Transverse colon (tissue), 4 donors: ENCODE results near the gene YIPF1. TPM values are rescaled to one million over a fixed set of nuclear protein-coding genes. Genes with fewer than 3 reads are reported as not detected.

Experiments used
- DNase-seq: peaks from one replicate; pipeline ENCODE4 v3.0.0-alpha.2; 2019
- H3K27ac ChIP-seq, 4 donors: fragments of 200-600 bp; sonication (generic); 2 replicates each; pipeline ENCODE4 v1.5.1; 2016 to 2018; ENCODE audit warnings: inconsistent platforms in 4 of 4
- H3K27me3 ChIP-seq: fragments of 200-600 bp; sonication (generic); 2 replicates; pipeline ENCODE4 v1.5.1; 2017; ENCODE audit warnings: inconsistent platforms
- H3K36me3 ChIP-seq, 4 donors: fragments of 200-600 bp; sonication (generic); 2 replicates each; pipeline ENCODE4 v1.5.1; 2017 to 2019; ENCODE audit warnings: inconsistent platforms in 4 of 4
- H3K4me1 ChIP-seq, 4 donors: fragments of 200-600 bp; sonication (generic); 2 replicates each; pipeline ENCODE4 v1.5.1; 2017 to 2020; ENCODE audit warnings: inconsistent platforms in 4 of 4
- H3K4me3 ChIP-seq, 4 donors: fragments of 200-600 bp; sonication (generic); 1 replicate in 1 of 4; 2 replicates in 3 of 4; pipeline versions ENCODE4 v1.5.1 to v1.6.1; 2017 to 2019; ENCODE audit warnings: inconsistent platforms in 4 of 4
- H3K9me3 ChIP-seq, 2 donors: fragments of 200-600 bp; sonication (generic); 2 replicates each; pipeline ENCODE4 v1.5.1; 2017 to 2019; ENCODE audit warnings: inconsistent platforms in 2 of 2
- CTCF ChIP-seq, 5 experiments: fragments of 200-600 bp in 3 of 5; fragments of 450-650 bp in 2 of 5; sonication (generic) in 3 of 5; IDR thresholded peaks; 1 replicate in 2 of 5; 2 replicates in 3 of 5; pipeline ENCODE4 v1.5.1; 2016 to 2017; ENCODE audit warnings: antibody characterized with exemption in 5 of 5, inconsistent platforms in 3 of 5, mild to moderate bottlenecking in 2 of 5, moderate library complexity in 1 of 5
- EP300 ChIP-seq: sonication (generic); formaldehyde crosslinking; IDR thresholded peaks from one replicate; pipeline ENCODE4 v1.6.1; 2017; ENCODE audit warnings: antibody characterized with exemption, low read depth
- POLR2A ChIP-seq: fragments of 450-650 bp; IDR thresholded peaks from one replicate; pipeline ENCODE4 v1.6.1; 2016; ENCODE audit warnings: antibody characterized with exemption, mild to moderate bottlenecking, moderate library complexity
- POLR2AphosphoS5 ChIP-seq, 3 donors: sonication (generic); formaldehyde crosslinking; IDR thresholded peaks; one replicate each; pipeline ENCODE4 v1.6.1; 2016; ENCODE audit warnings: antibody characterized with exemption in 3 of 3
- WGBS, 2 donors: methylation state at CpG; one replicate each; pipeline ENCODE4 v1.1.5; 2018; ENCODE audit warnings: low coverage in 1 of 2; 5-methylcytosine and 5-hydroxymethylcytosine counted together
- in situ Hi-C, 4 donors: fragments of 200-750 bp; cut with MboI; loops; one replicate each; pipeline versions ENCODE4 v1.15.0 to v1.15.1; 2017; ENCODE audit warnings: low sequenced_read_pairs in 3 of 4, low pct_ligation_motif_present in 1 of 4, low pct_unique_long_range_greater_than_20kb in 1 of 4
- intact Hi-C: fragments of 100-400 bp; cut with DNase I; formaldehyde crosslinking; loops from one replicate; pipeline ENCODE4 v1.15.1; 2023; ENCODE audit warnings: low total_unique reads
- total RNA-seq, 4 donors: library from RNA; depleted of rRNA; stranded (reverse); fragments of >200 nt; gene quantifications; one replicate each; pipeline ENCODE4 v1.1.0, GENCODE V29; 2016

The YIPF1 gene
- total RNA-seq, 4 donors from 2014 or later = 10.1 to 24.6 (median 17.4) TPM

- Histone ChIP-seq H3K4me1 (no peaks in the 10 kb centered on the region), H3K36me3 (peaks cover 0 to 10% (median 0%) of the 10 kb centered on the region in 4 donors), H3K4me3 (no peak overlapping the region), H3K9me3 (peaks cover 10% of the 10 kb centered on the region in 2 donors), H3K27me3 (no peaks in the 10 kb centered on the region), H3K27ac (no peak overlapping the region)
- in situ Hi-C loops (loop anchor here in 1 of 4 donors (25.0 kb wide), 1 partner anchor 106 kb away; no protein-coding TSS in a partner anchor), intact Hi-C loops (no loop called here)
- DNase-seq = no peak
- TF ChIP-seq POLR2A (no peak), EP300 (no peak), POLR2AphosphoS5 (IDR thresholded peaks at IDR 0.05) (no peak), CTCF (IDR thresholded peaks at IDR 0.05) (no peak)
- 85 to 93% methylated on average over 2 of the region's 2 CpGs for WGBS, 2 donors
Measured at GRCh38 chr1:53931523-53931922, 41.9 kb upstream of the YIPF1 start.

GRCh38 chr1:53930932-53931331, 41.3 kb upstream of the YIPF1 start:
- WGBS, 2 donors = 95 to 100% methylated on average over 3 of the region's 3 CpGs
- H3K36me3 ChIP-seq = peaks cover 0 to 10% (median 0%) of the 10 kb centered on the region in 4 donors
- H3K4me1 ChIP-seq = no peaks in the 10 kb centered on the region
- no peak overlapping the region for H3K4me3 ChIP-seq
- H3K9me3 ChIP-seq = peaks cover 10% of the 10 kb centered on the region in 2 donors
- in situ Hi-C loops (loop anchor here in 1 of 4 donors (25.0 kb wide), 1 partner anchor 106 kb away; no protein-coding TSS in a partner anchor), intact Hi-C loops (no loop called here)
- DNase-seq = no peak
- no peaks in the 10 kb centered on the region for H3K27me3 ChIP-seq
- no peak overlapping the region for H3K27ac ChIP-seq
- TF ChIP-seq EP300 (no peak), POLR2A (no peak), POLR2AphosphoS5 (IDR thresholded peaks at IDR 0.05) (no peak)

- 84 to 100% methylated on average over 2 of the region's 2 CpGs for WGBS, 2 donors
- no peaks in the 10 kb centered on the region for H3K27me3 ChIP-seq
- peaks cover 0 to 13% (median 0%) of the 10 kb centered on the region in 4 donors for H3K36me3 ChIP-seq
- peaks cover 4 to 7% of the 10 kb centered on the region in 2 donors for H3K9me3 ChIP-seq
- intact Hi-C loops = no loop called here
- DNase-seq = no peak
- H3K4me3 ChIP-seq = no peak overlapping the region
- in situ Hi-C loops = loop anchor here in 1 of 4 donors (25.0 kb wide), 1 partner anchor 108 kb away; no protein-coding TSS in a partner anchor
- TF ChIP-seq POLR2A (no peak), POLR2AphosphoS5 (IDR thresholded peaks at IDR 0.05) (no peak), EP300 (no peak), CTCF (IDR thresholded peaks at IDR 0.05) (no peak)
- no peak overlapping the region for H3K27ac ChIP-seq
- H3K4me1 ChIP-seq = no peaks in the 10 kb centered on the region
Measured at GRCh38 chr1:53929246-53929960, 39.8 kb upstream of the YIPF1 start.

GRCh38 chr1:53927376-53927881, 37.8 kb upstream of the YIPF1 start:
- no peak for DNase-seq
- in situ Hi-C loops (loop anchor here in 1 of 4 donors (25.0 kb wide), 1 partner anchor 110 kb away; no protein-coding TSS in a partner anchor), intact Hi-C loops (no loop called here)
- Histone ChIP-seq H3K27ac (no peak overlapping the region), H3K9me3 (no peaks in the 10 kb centered on the region), H3K4me3 (no peak overlapping the region), H3K36me3 (peaks cover 0 to 29% (median 2%) of the 10 kb centered on the region in 4 donors), H3K4me1 (no peaks in the 10 kb centered on the region), H3K27me3 (no peaks in the 10 kb centered on the region)
- TF ChIP-seq CTCF (IDR thresholded peaks at IDR 0.05) (no peak), POLR2A (no peak), POLR2AphosphoS5 (IDR thresholded peaks at IDR 0.05) (no peak), EP300 (no peak)
- WGBS, 2 donors = 92 to 94% methylated on average over 2 of the region's 2 CpGs
